NB4 (cell line): ENCODE measurements around the gene GCLC.
A peak's percentile ranks its signal among the peaks of the same experiment; 100 is the strongest.
"Not testable (repeated sequence)": the region's sequence is repeated elsewhere in the genome, so short reads cannot be mapped to it uniquely, and the experiment has no call there.

Experiments
- DNase-seq: peaks from one replicate; pipeline ENCODE4 v3.0.0; 2010; ENCODE audit warnings: low read depth
- H3K4me3 ChIP-seq: one replicate; pipeline ENCODE4 v1.5.1; 2011; ENCODE audit warnings: mild to moderate bottlenecking, low read depth, low read length, moderate library complexity
- MYC ChIP-seq: IDR thresholded peaks from 2 replicates; pipeline ENCODE4 v1.6.1; 2011; ENCODE audit warnings: low read depth, low read length
- POLR2A ChIP-seq: IDR thresholded peaks from 2 replicates; pipeline ENCODE4 v1.6.1; 2011; ENCODE audit warnings: mild to moderate bottlenecking; ENCODE audit not compliant: insufficient read length; ENCODE audit errors: extremely low read depth
- TF ChIP-seq, protein P1 (sequence below): IDR thresholded peaks from one replicate; pipeline ENCODE4 v1.5.1; 2012; ENCODE audit warnings: low read depth, low read length
- TF ChIP-seq, protein P2 (sequence below): IDR thresholded peaks from 2 replicates; pipeline ENCODE4 v1.6.1; 2011; ENCODE audit warnings: low read depth, low read length

The GCLC gene

DNA sequence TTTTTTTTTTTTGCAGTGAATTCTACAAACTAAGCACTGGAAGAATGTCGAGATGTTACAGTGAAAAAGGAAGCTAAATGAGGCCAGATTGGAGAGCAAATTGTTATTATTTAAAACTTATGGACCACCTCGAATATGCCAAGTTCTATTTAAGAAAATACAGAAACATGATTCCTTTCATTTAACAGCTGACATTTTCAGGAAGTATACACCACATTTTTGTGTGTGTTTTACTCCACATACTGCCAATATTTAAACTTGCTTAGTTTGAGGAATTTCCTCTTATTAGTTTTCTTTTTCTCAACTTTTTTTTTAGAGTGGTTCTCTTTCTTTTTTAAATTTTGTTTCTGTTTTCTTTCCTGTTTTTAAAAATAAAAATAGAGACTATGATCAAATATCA lies 37.0 kb upstream of the GCLC start:
- no peak overlapping the region for H3K4me3 ChIP-seq
- TF ChIP-seq, protein P1, sequence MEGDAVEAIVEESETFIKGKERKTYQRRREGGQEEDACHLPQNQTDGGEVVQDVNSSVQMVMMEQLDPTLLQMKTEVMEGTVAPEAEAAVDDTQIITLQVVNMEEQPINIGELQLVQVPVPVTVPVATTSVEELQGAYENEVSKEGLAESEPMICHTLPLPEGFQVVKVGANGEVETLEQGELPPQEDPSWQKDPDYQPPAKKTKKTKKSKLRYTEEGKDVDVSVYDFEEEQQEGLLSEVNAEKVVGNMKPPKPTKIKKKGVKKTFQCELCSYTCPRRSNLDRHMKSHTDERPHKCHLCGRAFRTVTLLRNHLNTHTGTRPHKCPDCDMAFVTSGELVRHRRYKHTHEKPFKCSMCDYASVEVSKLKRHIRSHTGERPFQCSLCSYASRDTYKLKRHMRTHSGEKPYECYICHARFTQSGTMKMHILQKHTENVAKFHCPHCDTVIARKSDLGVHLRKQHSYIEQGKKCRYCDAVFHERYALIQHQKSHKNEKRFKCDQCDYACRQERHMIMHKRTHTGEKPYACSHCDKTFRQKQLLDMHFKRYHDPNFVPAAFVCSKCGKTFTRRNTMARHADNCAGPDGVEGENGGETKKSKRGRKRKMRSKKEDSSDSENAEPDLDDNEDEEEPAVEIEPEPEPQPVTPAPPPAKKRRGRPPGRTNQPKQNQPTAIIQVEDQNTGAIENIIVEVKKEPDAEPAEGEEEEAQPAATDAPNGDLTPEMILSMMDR: no peak
- no peak for TF ChIP-seq POLR2A
- TF ChIP-seq, protein P2, sequence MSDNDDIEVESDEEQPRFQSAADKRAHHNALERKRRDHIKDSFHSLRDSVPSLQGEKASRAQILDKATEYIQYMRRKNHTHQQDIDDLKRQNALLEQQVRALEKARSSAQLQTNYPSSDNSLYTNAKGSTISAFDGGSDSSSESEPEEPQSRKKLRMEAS: no peak
- no peak for TF ChIP-seq MYC
- no peak for DNase-seq

DNA sequence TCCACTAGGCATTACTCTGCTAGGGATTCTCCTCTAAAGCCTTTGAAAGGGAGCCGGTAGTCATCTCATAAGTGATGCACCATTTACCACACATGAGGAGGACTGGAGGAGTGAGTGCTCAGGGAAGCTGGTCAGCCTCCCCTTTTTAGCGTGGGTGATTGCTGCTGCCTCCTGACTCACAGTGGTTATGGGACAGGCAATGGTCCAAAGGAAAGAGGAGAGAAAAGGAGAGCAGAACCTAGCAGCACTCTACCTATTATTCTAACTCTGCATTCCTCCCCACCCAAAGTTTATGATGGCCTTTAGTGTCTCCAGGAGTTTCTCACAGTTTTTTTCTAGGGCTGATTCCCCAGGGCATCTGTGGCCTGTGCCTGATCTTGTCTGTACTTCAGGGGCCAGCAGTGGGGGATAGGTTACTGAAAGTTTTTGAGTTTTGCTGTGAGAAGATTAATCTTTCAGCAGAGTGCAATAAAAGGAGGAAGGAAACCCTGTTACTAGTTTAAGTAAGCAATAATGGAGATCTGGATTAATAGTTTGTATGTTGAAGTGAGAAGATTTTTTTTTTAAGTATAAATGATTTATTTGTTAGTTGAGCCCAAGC lies 36.4 kb upstream of the GCLC start:
- DNase-seq: peak; percentile 8
- TF ChIP-seq POLR2A (no peak), MYC (no peak)
- TF ChIP-seq, protein P1: no peak
- TF ChIP-seq, protein P2: no peak
- no peak overlapping the region for H3K4me3 ChIP-seq

DNA sequence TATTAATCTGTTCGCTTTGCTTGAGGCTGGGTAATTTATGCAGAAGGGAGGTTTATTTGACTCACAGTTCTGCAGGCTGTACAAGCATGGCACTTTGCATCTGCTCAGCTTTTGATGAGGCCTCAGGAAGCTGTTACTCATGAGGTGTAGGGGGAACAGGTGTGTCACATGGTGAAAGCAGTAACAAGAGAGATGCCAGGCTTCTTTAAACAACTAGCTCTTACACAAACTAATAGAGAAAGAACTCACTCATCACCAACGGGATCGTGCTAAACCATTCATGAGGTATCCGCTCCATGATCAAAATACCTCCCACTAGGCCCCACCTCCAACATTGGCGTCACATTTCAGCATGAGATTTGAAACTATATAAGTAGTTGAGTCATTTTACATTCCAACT lies 34.4 kb upstream of the GCLC start:
- TF ChIP-seq MYC: no peak
- TF ChIP-seq, protein P1: no peak
- no peak for TF ChIP-seq POLR2A
- TF ChIP-seq, protein P2: no peak
- DNase-seq: no peak
- H3K4me3 ChIP-seq: no peak overlapping the region

DNA sequence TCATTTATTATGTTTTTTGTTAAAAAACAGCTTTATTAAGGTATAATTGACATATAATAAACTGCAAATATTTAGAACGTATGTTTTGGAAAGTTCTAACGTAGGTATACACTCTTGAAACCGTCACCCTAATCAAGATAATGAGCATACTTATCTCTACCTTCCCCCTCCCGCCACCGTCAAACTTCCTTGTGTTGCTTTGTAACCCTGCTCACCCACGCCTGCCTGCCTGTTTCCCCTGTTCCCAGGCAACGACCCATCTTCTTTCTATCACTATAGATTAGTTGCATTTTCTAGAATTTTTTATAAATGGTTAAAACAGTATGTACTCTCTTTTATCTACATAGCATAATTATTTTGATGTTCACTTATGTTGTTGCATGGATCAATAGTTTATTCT lies 33.5 kb upstream of the GCLC start:
- no peak for DNase-seq
- TF ChIP-seq POLR2A (no peak), MYC (no peak)
- TF ChIP-seq, protein P1: no peak
- TF ChIP-seq, protein P2: no peak

DNA sequence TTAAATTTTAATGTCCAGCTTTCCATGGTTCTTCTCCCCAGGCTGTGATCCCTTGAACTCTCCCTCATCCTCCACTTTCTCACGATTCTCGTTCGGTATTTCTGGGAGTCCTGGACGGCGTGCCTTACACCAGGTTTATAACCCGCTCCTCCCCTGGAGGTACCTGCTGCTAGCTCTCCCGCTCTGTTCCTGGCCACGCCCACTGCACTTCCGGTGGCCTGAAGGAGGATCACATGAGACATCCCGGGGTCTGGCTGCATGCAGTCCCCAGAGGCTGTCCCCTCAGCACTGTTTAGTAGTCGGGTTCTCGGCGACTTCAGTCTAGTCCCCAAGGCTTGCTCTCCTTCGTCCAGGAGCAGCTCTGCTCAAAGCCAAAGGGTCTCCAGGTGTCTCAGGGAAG lies 28.4 kb upstream of the GCLC start:
- DNase-seq: peak; percentile 4
- H3K4me3 ChIP-seq: no peak overlapping the region

More for the DNA sequence above, 33.5 kb upstream of the GCLC start:
- H3K4me3 ChIP-seq: no peak overlapping the region

DNA sequence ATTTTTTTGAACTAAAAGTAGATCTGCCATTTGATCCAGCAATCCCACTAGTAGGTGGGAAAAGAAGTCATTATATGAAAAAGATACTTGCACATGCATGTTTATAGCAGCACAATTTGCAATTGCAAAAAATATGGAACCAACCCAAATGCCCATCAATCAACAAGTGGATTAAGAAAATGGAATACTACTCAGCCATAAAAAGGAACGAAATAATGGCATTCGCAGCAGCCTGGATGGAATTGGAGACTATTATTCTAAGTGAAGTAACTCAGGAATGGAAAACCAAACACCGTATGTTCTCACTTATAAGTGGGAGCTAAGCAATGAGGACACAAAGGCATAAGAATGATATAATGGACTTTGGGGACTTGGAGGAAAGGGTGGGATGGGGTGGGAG lies 27.5 kb upstream of the GCLC start:
- DNase-seq, H3K4me3 ChIP-seq: not testable (repeated sequence)

More for the DNA sequence above, 28.4 kb upstream of the GCLC start:
- no peak for TF ChIP-seq POLR2A
- TF ChIP-seq, protein P2: no peak
- TF ChIP-seq, protein P1: no peak
- no peak for TF ChIP-seq MYC
